Smooth muscle cell (in vitro differentiated cells): ENCODE results near the gene CFAP74. TPM values are rescaled to one million over a fixed set of nuclear protein-coding genes. Genes with fewer than 3 reads are reported as not detected.

Experiments
- DNase-seq: peaks from one replicate; lab custom pipeline; 2025; ENCODE audit not compliant: unreplicated experiment; lab: John Stamatoyannopoulos, UW
- H2AFZ ChIP-seq: fragments of 200-600 bp; sonication (generic); 2 replicates; pipeline ENCODE4 v1.6.0; 2016; ENCODE audit warnings: antibody characterized with exemption, low read depth, mild to moderate bottlenecking
- H3F3A ChIP-seq: fragments of 200-600 bp; sonication (generic); 2 replicates; pipeline ENCODE4 v1.6.0; 2017; ENCODE audit warnings: antibody characterized with exemption, low read depth
- H3K27ac ChIP-seq: fragments of 200-600 bp; sonication (generic); 2 replicates; pipeline ENCODE4 v1.5.1; 2016; ENCODE audit warnings: low read depth, mild to moderate bottlenecking
- H3K27me3 ChIP-seq: fragments of 200-600 bp; sonication (generic); 2 replicates; pipeline ENCODE4 v1.6.1; 2016; ENCODE audit warnings: low read depth, mild to moderate bottlenecking
- H3K36me3 ChIP-seq: fragments of 200-600 bp; sonication (generic); 2 replicates; pipeline ENCODE4 v1.5.1; 2016; ENCODE audit warnings: low read depth
- H3K4me1 ChIP-seq: fragments of 200-600 bp; sonication (generic); 2 replicates; pipeline ENCODE4 v1.5.1; 2016; ENCODE audit warnings: low read depth
- H3K4me2 ChIP-seq: fragments of 200-600 bp; sonication (generic); 2 replicates; pipeline ENCODE4 v1.6.0; 2016; ENCODE audit warnings: mild to moderate bottlenecking
- H3K4me3 ChIP-seq: fragments of 200-600 bp; sonication (generic); 2 replicates; pipeline ENCODE4 v1.5.1; 2016; ENCODE audit warnings: mild to moderate bottlenecking
- H3K79me2 ChIP-seq: fragments of 200-600 bp; sonication (generic); 2 replicates; pipeline ENCODE4 v1.6.0; 2016; ENCODE audit warnings: low read depth, mild to moderate bottlenecking
- H3K9ac ChIP-seq: fragments of 200-600 bp; sonication (generic); 2 replicates; pipeline ENCODE4 v1.6.0; 2016; ENCODE audit warnings: low read depth
- H3K9me3 ChIP-seq: fragments of 200-600 bp; sonication (generic); replicated peaks from 2 replicates; pipeline ENCODE4 v1.5.1; 2016; ENCODE audit warnings: low read depth
- H4K20me1 ChIP-seq: fragments of 200-600 bp; sonication (generic); 2 replicates; pipeline ENCODE4 v1.6.0; 2016; ENCODE audit warnings: low read depth
- WGBS: methylation state at CpG from one replicate; pipeline ENCODE4 v1.1.7; 2016; ENCODE audit warnings: low lambda C conversion rate; 5-methylcytosine and 5-hydroxymethylcytosine counted together
- polyA plus RNA-seq: library from polyadenylated mRNA; unstranded; fragments of >200 nt; fragmentation: Nextera tagmentation; extraction: Ambion mirVana; gene quantifications from 2 replicates; pipeline ENCODE4 v1.2.1, GENCODE V29; 2016
- total RNA-seq: library from RNA; depleted of rRNA; stranded (reverse); fragments of >200 nt; gene quantifications from 2 replicates; pipeline ENCODE4 v1.2.3, GENCODE V29; 2014
- TF ChIP-seq, protein P1 (sequence below): fragments of 200-600 bp; sonication (generic); IDR thresholded peaks from 2 replicates; pipeline ENCODE4 v1.5.1; 2017; ENCODE audit warnings: borderline replicate concordance, mild to moderate bottlenecking, antibody characterized with exemption; ENCODE audit not compliant: insufficient read depth, poor library complexity, severe bottlenecking

Gene CFAP74
- total and polyA plus RNA-seq, 2 experiments from 2014 or later: not detected

DNA sequence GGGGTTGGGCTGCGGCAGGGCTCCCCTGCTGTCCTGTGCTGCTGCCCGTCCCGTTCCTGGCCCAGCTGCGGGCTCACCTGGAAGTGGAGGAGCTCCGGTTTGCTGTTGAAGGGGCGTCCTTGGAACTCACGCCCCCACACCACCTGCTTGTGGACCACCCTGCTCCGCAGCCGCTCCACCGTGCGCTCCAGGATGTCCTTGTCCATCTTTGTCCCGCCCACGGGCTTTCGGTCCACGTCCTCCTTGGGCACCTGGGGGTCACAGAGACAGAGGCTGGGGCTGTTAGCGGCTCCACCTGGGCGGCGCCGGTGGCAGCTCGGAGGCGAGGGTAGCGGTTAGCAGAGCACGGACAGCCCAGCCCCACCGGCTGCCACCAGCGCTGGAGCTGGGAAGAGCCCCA, 38.8 kb downstream of the CFAP74 start:
- no peaks in the 10 kb centered on the region for H4K20me1 ChIP-seq
- H3F3A ChIP-seq: no peaks in the 10 kb centered on the region
- H2AFZ ChIP-seq: no peak overlapping the region
- H3K79me2 ChIP-seq: no peaks in the 10 kb centered on the region
- H3K9ac ChIP-seq: no peak overlapping the region
- no peaks in the 10 kb centered on the region for H3K4me1 ChIP-seq
- no peaks in the 10 kb centered on the region for H3K27me3 ChIP-seq
- 94% methylated on average over 25 of the region's 25 CpGs for whole genome bisulfite sequencing
- H3K27ac ChIP-seq: no peak overlapping the region
- TF ChIP-seq, protein P1, sequence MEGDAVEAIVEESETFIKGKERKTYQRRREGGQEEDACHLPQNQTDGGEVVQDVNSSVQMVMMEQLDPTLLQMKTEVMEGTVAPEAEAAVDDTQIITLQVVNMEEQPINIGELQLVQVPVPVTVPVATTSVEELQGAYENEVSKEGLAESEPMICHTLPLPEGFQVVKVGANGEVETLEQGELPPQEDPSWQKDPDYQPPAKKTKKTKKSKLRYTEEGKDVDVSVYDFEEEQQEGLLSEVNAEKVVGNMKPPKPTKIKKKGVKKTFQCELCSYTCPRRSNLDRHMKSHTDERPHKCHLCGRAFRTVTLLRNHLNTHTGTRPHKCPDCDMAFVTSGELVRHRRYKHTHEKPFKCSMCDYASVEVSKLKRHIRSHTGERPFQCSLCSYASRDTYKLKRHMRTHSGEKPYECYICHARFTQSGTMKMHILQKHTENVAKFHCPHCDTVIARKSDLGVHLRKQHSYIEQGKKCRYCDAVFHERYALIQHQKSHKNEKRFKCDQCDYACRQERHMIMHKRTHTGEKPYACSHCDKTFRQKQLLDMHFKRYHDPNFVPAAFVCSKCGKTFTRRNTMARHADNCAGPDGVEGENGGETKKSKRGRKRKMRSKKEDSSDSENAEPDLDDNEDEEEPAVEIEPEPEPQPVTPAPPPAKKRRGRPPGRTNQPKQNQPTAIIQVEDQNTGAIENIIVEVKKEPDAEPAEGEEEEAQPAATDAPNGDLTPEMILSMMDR: no peak
- H3K36me3 ChIP-seq: no peaks in the 10 kb centered on the region
- H3K4me2 ChIP-seq: no peak overlapping the region
- H3K9me3 ChIP-seq: no peaks in the 10 kb centered on the region
- no peak overlapping the region for H3K4me3 ChIP-seq
- DNase-seq: no peak

DNA sequence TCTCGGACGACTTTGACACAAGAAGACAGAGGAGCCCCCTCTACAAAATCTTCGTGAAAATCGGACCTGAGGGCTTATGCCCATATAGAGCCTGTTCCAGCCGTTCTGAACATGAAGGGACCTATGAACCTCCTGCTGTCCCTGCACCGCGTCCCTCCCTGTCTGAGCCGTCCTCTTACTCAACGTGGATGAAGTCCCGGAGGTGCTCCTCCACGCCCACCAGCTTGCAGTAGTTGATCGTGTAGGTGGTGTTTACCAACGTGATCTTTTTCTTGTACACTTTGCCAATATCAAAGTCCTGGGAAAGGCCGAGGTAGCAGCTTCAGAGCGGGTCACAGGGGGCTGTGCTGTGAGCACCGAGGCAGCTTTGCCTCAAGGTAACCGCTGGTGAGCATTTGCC, 40.0 kb downstream of the CFAP74 start:
- TF ChIP-seq, protein P1: no peak
- Histone ChIP-seq H3K9ac (no peak overlapping the region), H3K4me2 (no peak overlapping the region), H3K27ac (no peak overlapping the region), H3K9me3 (no peaks in the 10 kb centered on the region), H3K36me3 (no peaks in the 10 kb centered on the region), H3K4me3 (no peak overlapping the region), H3K27me3 (no peaks in the 10 kb centered on the region), H3K4me1 (no peaks in the 10 kb centered on the region), H2AFZ (no peak overlapping the region), H3K79me2 (no peaks in the 10 kb centered on the region), H3F3A (no peaks in the 10 kb centered on the region), H4K20me1 (no peaks in the 10 kb centered on the region)
- 91% methylated on average over 17 of the region's 17 CpGs for WGBS
- DNase-seq: no peak

DNA sequence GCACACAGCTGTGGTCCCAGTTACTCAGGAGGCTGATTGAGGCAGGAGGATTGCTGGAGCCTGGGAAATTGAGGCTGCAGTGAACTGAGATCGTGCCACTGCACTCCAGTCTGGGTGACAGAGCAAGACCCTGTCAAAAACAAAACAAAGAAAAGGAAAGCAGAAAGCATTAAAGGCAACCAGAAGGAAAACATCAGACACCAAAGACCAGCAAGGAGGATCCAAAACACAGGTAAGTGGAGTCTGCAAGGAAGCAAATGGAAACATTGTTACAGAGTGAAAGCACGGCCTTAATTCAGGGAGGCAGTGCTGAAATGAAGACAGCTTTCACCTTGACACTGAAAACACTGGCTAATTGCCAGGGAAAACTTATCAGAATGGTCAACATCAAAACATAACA, 40.8 kb downstream of the CFAP74 start:
- H3K4me1 ChIP-seq: no peaks in the 10 kb centered on the region
- H4K20me1 ChIP-seq: no peaks in the 10 kb centered on the region
- no peaks in the 10 kb centered on the region for H3K9me3 ChIP-seq
- H3F3A ChIP-seq: no peaks in the 10 kb centered on the region
- H3K27me3 ChIP-seq: no peaks in the 10 kb centered on the region
- 88% methylated on average over 2 of the region's 2 CpGs for WGBS
- H3K79me2 ChIP-seq: no peaks in the 10 kb centered on the region
- no peak overlapping the region for H2AFZ ChIP-seq
- no peak for DNase-seq
- H3K27ac ChIP-seq: no peak overlapping the region
- H3K36me3 ChIP-seq: no peaks in the 10 kb centered on the region
- no peak overlapping the region for H3K4me2 ChIP-seq
- H3K4me3 ChIP-seq: no peak overlapping the region
- TF ChIP-seq, protein P1: no peak
- H3K9ac ChIP-seq: no peak overlapping the region

DNA sequence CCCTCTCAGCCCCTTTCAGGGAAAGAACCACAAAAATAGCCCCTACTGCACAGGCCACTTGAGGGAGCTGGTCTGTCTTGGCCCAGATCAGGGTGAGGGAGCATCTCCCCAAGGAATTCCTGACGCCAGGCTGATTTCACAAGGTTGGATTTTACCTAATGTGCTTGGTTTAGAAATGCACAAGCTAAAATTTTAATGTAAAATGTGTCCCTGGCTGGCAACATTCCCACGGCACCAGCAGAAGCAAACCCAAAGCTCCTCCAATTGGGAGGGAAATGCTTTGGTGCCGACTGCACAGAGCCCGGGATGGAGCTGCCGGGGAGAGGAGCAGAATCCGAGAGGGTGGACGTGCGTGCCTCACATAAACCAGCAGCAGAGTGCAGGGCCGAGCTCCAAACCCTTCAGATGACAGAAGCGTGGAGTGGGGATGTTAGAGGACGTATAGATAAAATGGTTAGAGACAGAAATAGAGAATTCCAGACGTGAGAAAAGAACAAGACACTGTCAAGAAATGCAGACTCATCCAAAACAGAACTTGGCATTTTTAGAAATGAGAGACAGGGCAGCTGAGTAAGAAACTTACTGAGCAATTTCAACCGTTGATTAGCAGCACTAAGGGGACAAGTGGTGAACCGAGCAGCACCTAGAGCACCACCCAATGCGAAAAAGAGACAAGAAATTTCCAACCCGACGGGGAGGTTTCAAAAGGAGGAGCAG, 42.9 kb downstream of the CFAP74 start:
- TF ChIP-seq, protein P1: no peak
- Histone ChIP-seq H3K4me1 (no peaks in the 10 kb centered on the region), H3K9me3 (no peaks in the 10 kb centered on the region), H3K9ac (no peak overlapping the region), H3K4me2 (peak overlapping the region; percentile 72), H3K27ac (no peak overlapping the region), H3F3A (no peaks in the 10 kb centered on the region), H3K4me3 (no peak overlapping the region), H4K20me1 (no peaks in the 10 kb centered on the region), H3K36me3 (no peaks in the 10 kb centered on the region), H3K27me3 (no peaks in the 10 kb centered on the region), H2AFZ (no peak overlapping the region), H3K79me2 (no peaks in the 10 kb centered on the region)
- WGBS: 67% methylated on average over 17 of the region's 17 CpGs
- DNase-seq: no peak
